Activated CD4-positive, CD25-positive, alpha-beta regulatory T cell treated with anti-CD3 and anti-CD28 coated beads, Interleukin-2, amount 50 U/mL, for 16 hours (primary cell): ENCODE results near the gene GRIK2.

Experiments
- DNase-seq: peaks from one replicate; pipeline ENCODE4 v3.0.0-alpha.2; 2020; ENCODE audit warnings: low read depth, low spot score

Gene GRIK2

DNA sequence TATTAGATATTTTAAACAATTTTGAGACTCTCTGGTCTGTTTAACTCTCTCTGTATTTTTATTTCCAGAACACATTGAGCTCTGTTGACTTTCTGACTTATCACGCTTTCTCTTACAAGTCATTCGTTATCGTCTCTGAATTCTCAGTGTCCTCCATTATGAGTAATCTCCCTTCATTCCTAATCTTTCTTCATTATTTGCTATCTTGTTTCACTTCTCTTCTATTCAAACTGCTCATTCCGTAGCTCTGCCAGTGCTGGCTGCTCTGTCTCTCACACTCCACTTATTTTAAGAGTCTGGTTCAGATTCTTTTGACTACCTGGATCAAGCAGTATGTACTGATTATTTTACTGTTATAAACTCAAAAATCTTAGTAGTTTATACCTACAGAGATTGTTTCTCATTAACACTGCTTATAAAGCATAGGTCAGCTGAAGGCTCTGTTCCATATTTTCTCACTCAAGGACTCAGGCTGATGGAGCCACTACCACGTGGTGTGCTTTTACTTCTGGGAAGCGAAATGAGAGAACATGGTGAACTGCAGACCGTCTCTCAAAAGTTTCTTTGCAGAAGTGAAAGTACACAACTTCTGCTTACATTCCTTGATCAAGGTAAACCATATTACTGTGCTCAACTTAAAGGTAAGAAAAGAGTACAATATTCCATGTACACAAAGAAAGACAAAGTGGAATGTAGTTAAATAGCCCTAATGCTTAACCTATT lies 485.2 kb downstream of the GRIK2 start:
- no peak for DNase-seq

- DNase-seq: no peak
These were observed 486.3 kb downstream of the GRIK2 start for GRCh38 chr6:101879782-101880181.

- no peak for DNase-seq
These were observed 490.0 kb downstream of the GRIK2 start for GRCh38 chr6:101883505-101883904.

GRCh38 chr6:101887532-101887931 lies 494.0 kb downstream of the GRIK2 start:
- DNase-seq: no peak

- DNase-seq: no peak
These were observed 514.1 kb downstream of the GRIK2 start for GRCh38 chr6:101907356-101908217.

DNA sequence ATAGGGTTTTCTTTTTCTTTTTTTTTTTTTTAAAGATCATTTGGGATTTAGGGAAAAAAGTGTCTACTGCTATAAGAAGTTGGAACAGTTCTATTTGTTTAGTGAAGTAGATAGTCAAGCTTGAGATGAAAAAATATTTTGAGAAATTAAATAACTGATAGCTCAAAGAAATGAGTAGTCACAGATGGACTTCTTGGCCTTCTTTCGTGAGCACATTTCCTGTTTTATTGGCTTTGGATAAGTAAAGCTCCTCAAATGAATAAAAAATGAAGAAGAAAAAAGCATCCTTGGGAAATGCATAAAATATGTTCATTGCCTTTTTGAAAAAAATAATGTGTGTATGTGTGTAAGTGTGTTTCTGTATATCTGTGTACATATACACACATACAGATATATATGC lies 515.9 kb downstream of the GRIK2 start:
- no peak for DNase-seq

GRCh38 chr6:101912311-101912710 lies 518.8 kb downstream of the GRIK2 start:
- DNase-seq: no peak

DNA sequence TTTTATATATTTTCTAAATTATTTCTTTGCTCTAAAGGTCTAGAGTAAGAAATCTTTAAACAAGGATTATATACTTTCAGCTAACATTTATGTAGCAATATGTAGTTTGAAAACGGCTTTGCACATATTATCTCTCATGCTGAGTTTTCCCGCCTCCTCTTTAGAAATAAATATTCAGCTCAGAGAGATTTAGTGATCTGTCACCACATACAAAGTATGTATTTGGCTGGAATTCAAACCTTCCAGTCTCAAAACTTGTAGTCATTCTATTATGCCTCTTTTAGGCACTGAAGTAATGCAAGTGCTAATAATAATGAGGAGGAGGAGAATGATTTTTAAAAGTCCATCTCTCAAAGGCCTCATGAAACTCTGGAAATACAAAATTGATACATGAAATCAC lies 525.0 kb downstream of the GRIK2 start:
- DNase-seq: no peak

DNA sequence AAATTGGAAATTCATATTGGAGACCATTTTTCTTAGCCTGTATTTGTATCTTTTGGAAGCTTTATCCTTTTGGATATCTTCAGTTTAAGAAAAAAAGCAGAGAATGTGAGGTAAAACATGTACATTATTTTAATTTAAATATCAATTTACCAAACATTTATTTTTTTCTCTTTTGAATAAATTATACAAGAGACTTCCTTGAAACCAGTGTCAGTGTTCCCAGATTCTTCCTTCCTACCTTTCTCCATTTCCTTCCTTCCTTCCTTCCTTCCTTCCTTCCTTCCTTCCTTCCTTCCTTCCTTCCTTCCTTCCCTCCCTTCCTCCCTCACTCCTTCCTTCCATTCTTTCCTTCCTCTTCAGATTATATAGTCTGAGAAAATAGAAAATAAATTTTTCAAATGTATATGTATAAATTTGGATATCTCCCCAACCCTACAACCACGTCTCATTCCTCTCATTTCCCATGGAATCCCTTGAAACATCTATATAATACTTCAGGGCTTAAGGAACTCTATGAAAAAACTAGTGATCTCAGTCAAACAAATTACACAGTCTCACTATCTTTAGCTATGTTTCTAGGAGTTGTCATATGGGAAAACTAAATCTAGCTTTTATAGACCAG lies 528.4 kb downstream of the GRIK2 start:
- DNase-seq: no peak

- DNase-seq: no peak
These were observed 532.8 kb downstream of the GRIK2 start for GRCh38 chr6:101926149-101926925.

GRCh38 chr6:101931766-101932165 lies 538.3 kb downstream of the GRIK2 start:
- DNase-seq: no peak

DNA sequence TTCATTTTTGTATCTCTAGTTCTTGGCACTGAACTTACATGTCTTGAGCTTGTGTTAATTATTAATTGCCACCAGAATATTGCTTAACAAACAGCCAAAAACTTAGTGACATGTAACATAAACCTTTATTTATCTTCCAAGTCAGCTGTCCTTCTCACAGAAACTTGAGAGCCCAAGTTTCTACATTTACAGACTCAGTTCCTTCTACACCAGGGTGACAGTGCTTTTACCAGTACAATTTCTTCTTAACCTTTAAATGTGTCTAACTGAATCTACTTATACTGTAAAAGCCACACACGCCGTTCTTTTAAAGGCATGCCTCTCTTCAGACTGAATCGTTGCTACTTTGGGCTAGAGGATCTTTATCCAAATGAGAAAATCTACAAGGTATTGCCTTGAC lies 539.2 kb downstream of the GRIK2 start:
- DNase-seq: no peak

DNA sequence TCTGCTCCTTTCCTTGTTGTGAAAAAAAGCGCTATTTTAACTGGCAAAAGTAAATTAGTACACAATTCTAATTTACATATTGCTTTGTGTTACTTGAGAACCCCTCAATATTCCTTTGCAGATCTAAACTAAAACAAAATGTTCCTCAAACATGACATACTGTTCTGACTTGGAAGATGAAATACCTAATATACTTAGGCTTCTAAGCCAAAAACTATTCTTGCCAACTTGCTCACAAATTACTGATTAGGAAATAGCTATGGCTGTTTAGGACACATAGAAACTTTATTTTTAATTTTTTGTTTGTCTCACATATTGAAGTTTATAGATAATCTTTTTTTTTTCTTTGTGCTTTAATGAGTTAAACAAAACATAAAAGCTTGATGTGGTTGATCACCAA lies 542.2 kb downstream of the GRIK2 start:
- DNase-seq: no peak

DNA sequence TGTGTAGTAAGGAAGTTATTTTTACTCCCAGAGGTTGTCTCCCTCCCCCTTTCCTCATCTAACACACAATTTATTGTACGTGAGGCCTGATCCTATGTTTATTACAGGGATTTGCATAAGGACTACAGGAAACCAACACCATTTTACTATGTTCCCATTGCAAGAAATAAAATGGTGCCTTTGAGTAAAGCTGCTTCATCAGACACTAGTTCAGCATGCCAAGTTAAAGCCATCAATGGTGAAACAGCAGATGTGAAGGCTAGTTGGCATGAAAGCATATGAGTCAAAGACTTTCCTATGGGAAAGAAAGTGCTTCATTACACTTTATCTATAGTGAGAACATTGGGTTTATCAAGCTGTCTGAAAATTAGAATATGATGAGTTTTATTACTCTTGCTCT lies 543.0 kb downstream of the GRIK2 start:
- no peak for DNase-seq

GRCh38 chr6:101937108-101937507 lies 543.6 kb downstream of the GRIK2 start:
- no peak for DNase-seq

GRCh38 chr6:101940391-101940790 lies 546.9 kb downstream of the GRIK2 start:
- DNase-seq: no peak

DNA sequence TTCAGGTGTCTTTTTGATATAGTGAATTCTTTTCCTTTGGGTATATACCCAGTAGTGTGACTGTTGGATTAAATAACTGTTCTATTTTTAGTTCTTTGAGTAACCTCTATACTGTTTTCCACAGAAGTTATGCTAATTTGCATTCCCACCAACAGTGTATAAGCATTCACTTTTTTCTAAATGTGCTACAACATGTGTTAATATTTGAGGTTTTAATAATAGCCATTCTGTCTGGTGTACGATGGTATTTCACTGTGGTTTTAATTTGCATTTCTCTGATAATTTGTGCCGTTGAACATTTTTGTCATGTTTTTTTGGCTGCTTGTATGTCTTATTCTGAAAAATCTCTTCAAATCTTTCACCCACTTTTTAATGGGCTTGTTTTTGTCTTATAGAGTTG lies 563.5 kb downstream of the GRIK2 start:
- DNase-seq: no peak

DNA sequence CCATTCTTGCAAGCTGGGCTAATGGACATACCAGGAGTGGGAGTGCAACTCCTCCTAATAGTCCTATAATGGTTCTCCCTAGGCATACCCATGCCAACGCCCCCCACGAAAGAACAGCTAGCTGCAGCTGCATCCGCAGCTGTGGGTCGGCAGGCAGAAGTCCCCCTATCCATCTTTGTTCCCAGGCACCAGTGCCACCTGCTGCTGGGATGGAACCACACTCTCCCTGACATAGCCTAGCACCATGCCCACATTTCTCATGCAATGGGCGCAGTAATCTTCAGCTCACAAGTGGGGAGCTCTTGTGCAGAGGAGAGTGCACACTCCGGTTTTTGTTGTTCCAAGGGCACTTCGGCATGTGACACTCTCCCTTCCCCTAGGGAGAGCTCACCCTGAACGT lies 567.8 kb downstream of the GRIK2 start:
- no peak for DNase-seq

GRCh38 chr6:101980924-101981323 lies 587.4 kb downstream of the GRIK2 start:
- DNase-seq: no peak

DNA sequence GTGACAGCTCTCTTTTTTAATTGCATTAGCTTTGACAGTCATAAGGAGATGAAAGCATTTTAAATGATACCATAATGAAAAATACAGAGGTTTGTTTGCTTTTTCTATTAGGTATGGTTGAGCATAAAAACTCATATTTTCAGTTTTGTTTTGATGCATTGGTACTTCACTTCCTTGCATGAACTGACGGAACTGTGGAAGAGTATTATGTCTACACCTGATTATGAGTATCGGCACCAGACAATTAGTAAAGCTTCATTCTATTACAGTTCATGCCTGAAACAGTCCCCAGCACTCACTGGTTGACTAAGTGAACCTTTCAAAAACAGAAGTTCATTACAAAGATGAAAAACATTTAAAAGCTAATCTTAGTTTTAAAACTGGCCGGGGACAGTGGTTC lies 593.0 kb downstream of the GRIK2 start:
- DNase-seq: no peak

DNA sequence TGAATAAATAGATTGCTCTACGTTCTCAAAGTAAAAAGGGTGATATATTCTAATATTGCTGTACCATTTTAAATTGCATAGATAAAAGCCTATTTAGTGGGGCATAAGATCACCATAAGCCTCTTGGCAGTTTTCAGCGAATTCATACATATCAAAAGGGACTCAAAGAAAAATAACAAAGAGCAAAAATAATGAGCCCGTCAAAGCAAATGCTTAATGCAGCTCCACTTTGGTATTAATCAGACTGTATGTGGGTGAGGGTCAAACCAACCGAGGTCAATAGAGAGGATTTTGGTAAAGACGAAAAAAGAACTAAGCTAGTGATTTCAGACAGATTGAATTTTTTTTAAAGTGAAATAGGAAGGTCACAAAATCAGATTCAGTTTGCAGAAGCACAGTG lies 598.8 kb downstream of the GRIK2 start:
- no peak for DNase-seq

GRCh38 chr6:101994521-101994920 lies 601.0 kb downstream of the GRIK2 start:
- no peak for DNase-seq
